Omental fat pad (tissue), 4 donors: ENCODE results near the gene SLC6A3. TPM values are rescaled to one million over a fixed set of nuclear protein-coding genes. Genes with fewer than 3 reads are reported as not detected.

ENCODE experiments used
- ATAC-seq: fragments of 150-250 bp; one replicate; pipeline ENCODE4 v1.9.1; 2016; ENCODE audit warnings: mild to moderate bottlenecking, moderate library complexity; ENCODE audit not compliant: low FRiP score
- DNase-seq: peaks from one replicate; pipeline ENCODE4 v3.0.0-alpha.2; 2019; ENCODE audit warnings: low spot score
- total RNA-seq, 4 donors: library from RNA; depleted of rRNA; stranded (reverse); fragments of >200 nt; gene quantifications; one replicate each; pipeline ENCODE4 v1.1.0, GENCODE V29; 2016
- TF ChIP-seq, protein P1 (sequence below), 3 donors: fragments of 450-650 bp; IDR thresholded peaks; one replicate each; pipeline ENCODE4 v1.5.1; 2016 to 2017; ENCODE audit warnings: antibody characterized with exemption in 3 of 3, mild to moderate bottlenecking in 3 of 3, moderate library complexity in 2 of 3

Gene SLC6A3
- total RNA-seq, 4 donors from 2014 or later = 0.32 to 1.2 (median 0.55) TPM

DNA sequence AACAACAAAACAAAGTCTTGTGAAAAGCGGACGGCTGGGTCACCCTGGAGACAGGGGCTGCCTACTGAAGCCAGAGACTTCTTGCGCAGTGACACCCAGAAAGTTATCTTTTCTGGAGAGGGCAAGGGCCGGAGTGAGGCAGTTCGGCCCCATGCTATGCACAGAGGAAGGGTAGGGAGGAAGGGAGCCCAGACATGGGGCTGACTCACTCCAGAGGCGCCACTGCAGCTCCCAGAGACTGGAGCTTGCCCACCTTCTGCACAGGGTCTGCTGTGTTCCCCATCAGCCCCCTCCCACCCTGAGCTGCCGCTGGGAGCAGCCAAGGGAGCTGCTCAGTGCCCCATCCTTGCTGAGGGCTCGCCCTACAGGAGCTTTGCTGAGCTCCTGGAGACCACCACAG is 13.3 kb downstream of the SLC6A3 start:
- DNase-seq = no peak
- TF ChIP-seq, protein P1, sequence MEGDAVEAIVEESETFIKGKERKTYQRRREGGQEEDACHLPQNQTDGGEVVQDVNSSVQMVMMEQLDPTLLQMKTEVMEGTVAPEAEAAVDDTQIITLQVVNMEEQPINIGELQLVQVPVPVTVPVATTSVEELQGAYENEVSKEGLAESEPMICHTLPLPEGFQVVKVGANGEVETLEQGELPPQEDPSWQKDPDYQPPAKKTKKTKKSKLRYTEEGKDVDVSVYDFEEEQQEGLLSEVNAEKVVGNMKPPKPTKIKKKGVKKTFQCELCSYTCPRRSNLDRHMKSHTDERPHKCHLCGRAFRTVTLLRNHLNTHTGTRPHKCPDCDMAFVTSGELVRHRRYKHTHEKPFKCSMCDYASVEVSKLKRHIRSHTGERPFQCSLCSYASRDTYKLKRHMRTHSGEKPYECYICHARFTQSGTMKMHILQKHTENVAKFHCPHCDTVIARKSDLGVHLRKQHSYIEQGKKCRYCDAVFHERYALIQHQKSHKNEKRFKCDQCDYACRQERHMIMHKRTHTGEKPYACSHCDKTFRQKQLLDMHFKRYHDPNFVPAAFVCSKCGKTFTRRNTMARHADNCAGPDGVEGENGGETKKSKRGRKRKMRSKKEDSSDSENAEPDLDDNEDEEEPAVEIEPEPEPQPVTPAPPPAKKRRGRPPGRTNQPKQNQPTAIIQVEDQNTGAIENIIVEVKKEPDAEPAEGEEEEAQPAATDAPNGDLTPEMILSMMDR (IDR thresholded peaks at IDR 0.05) = no peak
- ATAC-seq = no peak

DNA sequence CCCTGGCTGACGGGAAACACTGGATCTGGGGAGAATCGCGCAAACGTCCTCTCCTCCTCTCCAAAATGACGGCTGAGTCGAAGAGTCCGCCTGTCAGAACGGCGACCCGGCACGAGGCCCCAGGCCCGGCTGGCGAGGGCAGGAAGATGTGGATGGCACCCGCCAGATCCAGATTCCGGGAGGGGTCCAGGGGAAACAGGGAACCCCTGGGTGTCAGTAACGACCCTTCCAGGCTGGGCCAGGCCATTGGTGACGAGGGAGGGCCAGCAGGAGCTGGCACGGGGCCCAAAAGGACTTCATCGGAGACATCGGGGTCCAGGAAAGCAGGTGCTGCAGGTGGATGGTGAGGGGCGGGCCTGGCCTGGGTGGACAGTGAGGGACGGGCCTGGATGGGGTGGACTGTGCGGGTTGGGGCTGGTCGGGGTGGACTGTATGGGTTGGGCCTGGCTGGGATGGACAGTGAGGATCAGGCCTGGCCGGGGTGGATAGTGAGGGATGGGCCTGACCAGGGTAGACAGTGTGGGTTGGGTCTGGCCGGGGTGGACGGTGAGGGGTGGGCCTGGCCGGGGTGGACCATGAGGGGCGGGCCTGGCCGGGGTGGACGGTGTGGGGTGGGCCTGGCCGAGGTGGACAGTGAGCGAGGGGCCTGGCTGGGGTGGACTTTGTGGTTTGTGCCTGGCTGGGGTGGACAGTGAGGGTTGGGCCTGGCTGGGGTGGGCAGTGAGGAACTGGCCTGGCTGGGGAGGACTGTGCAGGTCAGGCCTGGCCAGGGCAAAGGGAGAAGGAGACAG is 14.0 kb downstream of the SLC6A3 start:
- DNase-seq (no peak), ATAC-seq (peak; percentile 25)
- TF ChIP-seq, protein P1 (IDR thresholded peaks at IDR 0.05) = no peak

DNA sequence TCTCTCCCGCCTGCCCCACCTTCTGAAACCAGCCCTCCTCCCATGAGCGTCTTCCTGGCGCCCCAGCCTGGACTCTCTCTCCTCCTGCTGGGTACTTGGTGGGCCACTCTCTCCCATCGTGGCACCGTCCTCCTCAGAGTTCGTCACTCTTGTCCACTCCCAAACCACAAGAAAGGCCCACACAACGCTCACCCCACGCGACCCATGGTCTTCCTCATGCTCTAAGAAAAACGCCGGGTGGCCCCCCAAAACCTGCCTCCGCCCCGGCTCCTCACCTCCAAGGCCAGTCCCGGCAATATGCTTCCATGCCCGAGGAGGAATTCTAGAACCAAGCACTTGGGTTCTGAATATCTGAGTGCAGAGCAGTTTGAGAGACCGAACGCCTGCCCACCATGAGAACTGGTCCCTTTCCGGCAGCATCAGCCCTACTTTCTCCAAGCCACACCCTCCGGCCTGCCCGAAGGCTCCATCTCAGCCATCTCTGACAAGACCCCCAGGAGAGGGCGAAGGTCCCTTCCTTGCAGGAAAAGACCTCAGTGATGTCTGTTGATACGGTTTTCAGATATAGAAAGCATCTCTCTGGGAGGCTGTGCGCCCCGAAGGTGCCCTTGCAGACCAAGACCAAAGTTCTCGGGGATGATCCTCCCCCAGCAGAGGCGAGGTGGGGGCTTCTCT is 15.0 kb downstream of the SLC6A3 start:
- TF ChIP-seq, protein P1 (IDR thresholded peaks at IDR 0.05) = no peak
- DNase-seq (no peak), ATAC-seq (no peak)

- TF ChIP-seq, protein P1 (IDR thresholded peaks at IDR 0.05) = no peak
- DNase-seq (no peak), ATAC-seq (no peak)
These were observed 15.7 kb downstream of the SLC6A3 start for GRCh38 chr5:1429496-1429895.

DNA sequence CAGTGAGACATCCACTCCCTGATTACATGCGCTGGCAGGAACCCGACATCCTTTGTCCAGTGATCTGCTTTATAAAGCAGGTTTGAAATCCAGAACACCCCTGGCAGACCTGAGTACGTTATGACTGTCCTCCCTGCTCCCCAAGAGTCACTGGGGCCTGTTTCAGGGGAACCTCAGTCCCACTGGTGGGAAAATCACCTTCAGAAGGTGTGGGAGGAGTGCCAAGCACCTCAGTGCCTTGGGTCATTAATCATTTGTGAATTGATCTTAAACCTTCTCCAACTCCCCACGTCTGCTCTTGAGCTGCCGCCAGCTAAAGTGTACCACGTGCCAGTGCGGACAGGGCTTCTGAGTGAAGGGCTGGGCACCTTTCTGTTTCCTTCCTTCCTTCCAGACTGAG is 16.2 kb downstream of the SLC6A3 start:
- DNase-seq = no peak
- TF ChIP-seq, protein P1 (IDR thresholded peaks at IDR 0.05) = no peak
- ATAC-seq = no peak

DNA sequence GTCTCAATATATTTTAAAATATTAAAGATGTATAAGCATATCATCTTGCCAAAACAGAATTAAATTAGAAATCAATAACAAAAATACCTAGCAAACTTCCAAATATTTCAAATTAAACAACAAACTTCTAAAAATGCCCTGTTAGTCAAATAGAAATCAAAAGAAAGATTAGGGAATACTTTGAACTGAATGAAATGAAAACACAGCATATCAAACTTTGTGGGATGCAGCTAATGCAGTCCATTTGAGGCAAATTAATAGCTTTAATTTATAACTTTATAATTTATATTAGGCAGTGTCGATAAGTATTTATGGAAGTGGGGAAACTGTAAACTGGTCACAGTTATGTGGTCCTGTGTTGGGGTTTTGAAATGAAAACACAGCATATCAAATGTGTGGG is 17.1 kb downstream of the SLC6A3 start:
- TF ChIP-seq, protein P1 (IDR thresholded peaks at IDR 0.05) = no peak
- ATAC-seq = no peak
- no peak for DNase-seq

- no peak for DNase-seq
- ATAC-seq = no peak
- TF ChIP-seq, protein P1 (IDR thresholded peaks at IDR 0.05) = no peak
These were observed 20.5 kb downstream of the SLC6A3 start for GRCh38 chr5:1424716-1425115.
